Vagina (tissue), 2 donors: ENCODE data around the gene NBPF3. TPM values are rescaled to one million over a fixed set of nuclear protein-coding genes. Genes with fewer than 3 reads are reported as not detected.

ENCODE experiments used
- DNase-seq, 2 donors: peaks; one replicate each; pipeline ENCODE4 v3.0.0-alpha.2; 2017; ENCODE audit errors: extremely low spot score in 2 of 2
- H3K27ac ChIP-seq: fragments of 200-600 bp; sonication (generic); one replicate; pipeline ENCODE4 v1.5.1; 2019
- H3K27me3 ChIP-seq: fragments of 200-600 bp; sonication (generic); one replicate; pipeline ENCODE4 v1.5.1; 2019
- H3K36me3 ChIP-seq, 2 donors: fragments of 200-600 bp; sonication (generic); one replicate each; pipeline ENCODE4 v1.5.1; 2017 to 2019
- H3K4me1 ChIP-seq: fragments of 200-600 bp; sonication (generic); one replicate; pipeline ENCODE4 v1.5.1; 2019
- H3K4me3 ChIP-seq, 2 donors: fragments of 200-600 bp; sonication (generic); 1 replicate in 1 of 2; 2 replicates in 1 of 2; pipeline ENCODE4 v1.5.1; 2016 to 2019
- H3K9me3 ChIP-seq: fragments of 200-600 bp; sonication (generic); one replicate; pipeline ENCODE4 v1.5.1; 2019
- POLR2A ChIP-seq, 2 donors: fragments of 450-650 bp; IDR thresholded peaks; one replicate each; pipeline ENCODE4 v1.6.1; 2017; ENCODE audit warnings: antibody characterized with exemption in 2 of 2, mild to moderate bottlenecking in 2 of 2, moderate library complexity in 2 of 2
- POLR2AphosphoS5 ChIP-seq, 2 donors: sonication (generic); formaldehyde crosslinking; IDR thresholded peaks; one replicate each; pipeline ENCODE4 v1.9.0; 2017; ENCODE audit warnings: antibody characterized with exemption in 2 of 2, mild to moderate bottlenecking in 2 of 2, low read depth in 1 of 2; ENCODE audit not compliant: insufficient read depth in 1 of 2
- intact Hi-C: fragments of 100-400 bp; cut with DNase I; formaldehyde crosslinking; loops from one replicate; pipeline ENCODE4 v1.15.1; 2023
- total RNA-seq: library from RNA; depleted of rRNA; stranded (reverse); fragments of >200 nt; gene quantifications from one replicate; pipeline ENCODE4 v1.2.3, GENCODE V29; 2016
- TF ChIP-seq, protein P1 (sequence below), 3 experiments: fragments of 450-650 bp in 2 of 3; fragments of 200-600 bp in 1 of 3; sonication (generic) in 1 of 3; IDR thresholded peaks; one replicate each; pipeline ENCODE4 v1.5.1; 2017 to 2019; ENCODE audit warnings: antibody characterized with exemption in 3 of 3, mild to moderate bottlenecking in 2 of 3, moderate library complexity in 2 of 3

Gene NBPF3
- total RNA-seq, 1 donor from 2014 or later, result 10.1 TPM

DNA sequence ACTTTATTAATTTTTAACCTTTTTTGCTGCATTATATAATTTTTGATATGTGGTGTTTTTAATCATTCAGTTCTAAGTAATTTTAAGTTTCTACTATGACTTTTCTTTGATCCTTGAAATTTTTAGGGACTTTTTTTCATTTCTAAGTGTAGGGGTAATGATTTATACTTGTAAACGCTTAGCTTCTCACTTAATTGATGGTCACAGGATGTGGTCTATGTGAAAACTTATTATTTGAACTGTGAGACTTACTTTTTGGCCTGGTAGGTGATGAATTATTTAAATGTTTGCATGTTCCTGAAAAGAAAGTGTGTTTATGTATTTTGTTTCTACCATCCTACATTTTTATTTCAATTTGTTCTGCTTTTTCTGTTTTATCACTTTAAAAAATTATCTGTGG is 86.5 kb downstream of the NBPF3 start:
- H3K4me1 ChIP-seq, result no peaks in the 10 kb centered on the region
- no peak overlapping the region for H3K4me3 ChIP-seq
- no peak for DNase-seq
- H3K36me3 ChIP-seq, result no peaks in the 10 kb centered on the region
- no peak overlapping the region for H3K27ac ChIP-seq
- intact Hi-C loops, result no loop called here
- no peaks in the 10 kb centered on the region for H3K9me3 ChIP-seq
- no peaks in the 10 kb centered on the region for H3K27me3 ChIP-seq
- no peak for TF ChIP-seq POLR2A (IDR thresholded peaks at IDR 0.05)
- TF ChIP-seq, protein P1, sequence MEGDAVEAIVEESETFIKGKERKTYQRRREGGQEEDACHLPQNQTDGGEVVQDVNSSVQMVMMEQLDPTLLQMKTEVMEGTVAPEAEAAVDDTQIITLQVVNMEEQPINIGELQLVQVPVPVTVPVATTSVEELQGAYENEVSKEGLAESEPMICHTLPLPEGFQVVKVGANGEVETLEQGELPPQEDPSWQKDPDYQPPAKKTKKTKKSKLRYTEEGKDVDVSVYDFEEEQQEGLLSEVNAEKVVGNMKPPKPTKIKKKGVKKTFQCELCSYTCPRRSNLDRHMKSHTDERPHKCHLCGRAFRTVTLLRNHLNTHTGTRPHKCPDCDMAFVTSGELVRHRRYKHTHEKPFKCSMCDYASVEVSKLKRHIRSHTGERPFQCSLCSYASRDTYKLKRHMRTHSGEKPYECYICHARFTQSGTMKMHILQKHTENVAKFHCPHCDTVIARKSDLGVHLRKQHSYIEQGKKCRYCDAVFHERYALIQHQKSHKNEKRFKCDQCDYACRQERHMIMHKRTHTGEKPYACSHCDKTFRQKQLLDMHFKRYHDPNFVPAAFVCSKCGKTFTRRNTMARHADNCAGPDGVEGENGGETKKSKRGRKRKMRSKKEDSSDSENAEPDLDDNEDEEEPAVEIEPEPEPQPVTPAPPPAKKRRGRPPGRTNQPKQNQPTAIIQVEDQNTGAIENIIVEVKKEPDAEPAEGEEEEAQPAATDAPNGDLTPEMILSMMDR (IDR thresholded peaks at IDR 0.05), result no peak
- TF ChIP-seq POLR2AphosphoS5 (IDR thresholded peaks at IDR 0.05; ENCODE audit: insufficient read depth in 1 of 2, low read depth in 1 of 2), result no peak

DNA sequence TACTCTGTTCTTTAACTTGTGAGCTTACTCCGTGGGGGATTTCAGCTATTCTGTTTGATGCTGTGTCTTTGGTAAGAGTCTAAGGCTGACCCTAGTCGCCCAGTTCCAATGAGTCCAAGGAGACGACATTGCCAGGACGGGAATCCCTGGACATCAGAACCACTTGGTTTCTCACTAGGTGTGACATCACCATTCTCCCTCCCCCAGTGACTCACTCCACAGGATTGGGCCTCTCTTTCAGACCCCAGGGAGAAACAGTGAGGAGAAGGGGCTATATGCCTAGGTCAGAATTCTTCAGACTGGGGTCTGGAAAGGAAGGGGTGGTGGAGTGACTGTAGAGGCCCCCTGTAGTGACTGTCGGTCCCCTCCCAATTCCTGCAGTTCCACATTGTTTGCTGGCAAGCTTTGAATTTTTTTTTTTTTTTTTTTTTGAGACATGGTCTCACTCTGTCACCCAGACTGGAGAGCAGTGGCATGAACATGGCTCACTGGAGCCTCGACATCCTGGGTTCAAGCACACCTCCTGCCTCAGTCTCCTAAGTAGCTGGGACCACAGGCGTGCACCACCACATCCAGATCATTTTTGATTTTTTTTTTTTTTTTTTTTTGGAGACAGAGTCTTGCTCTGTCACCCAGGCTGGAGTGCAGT is 90.6 kb downstream of the NBPF3 start:
- Histone ChIP-seq H3K4me1 (no peaks in the 10 kb centered on the region), H3K27me3 (no peaks in the 10 kb centered on the region), H3K27ac (no peak overlapping the region), H3K4me3 (no peak overlapping the region), H3K36me3 (no peaks in the 10 kb centered on the region), H3K9me3 (no peaks in the 10 kb centered on the region)
- intact Hi-C loops, result no loop called here
- no peak for DNase-seq
- TF ChIP-seq POLR2A (IDR thresholded peaks at IDR 0.05) (no peak), POLR2AphosphoS5 (IDR thresholded peaks at IDR 0.05; ENCODE audit: insufficient read depth in 1 of 2, low read depth in 1 of 2) (no peak)
- TF ChIP-seq, protein P1 (IDR thresholded peaks at IDR 0.05), result no peak

DNA sequence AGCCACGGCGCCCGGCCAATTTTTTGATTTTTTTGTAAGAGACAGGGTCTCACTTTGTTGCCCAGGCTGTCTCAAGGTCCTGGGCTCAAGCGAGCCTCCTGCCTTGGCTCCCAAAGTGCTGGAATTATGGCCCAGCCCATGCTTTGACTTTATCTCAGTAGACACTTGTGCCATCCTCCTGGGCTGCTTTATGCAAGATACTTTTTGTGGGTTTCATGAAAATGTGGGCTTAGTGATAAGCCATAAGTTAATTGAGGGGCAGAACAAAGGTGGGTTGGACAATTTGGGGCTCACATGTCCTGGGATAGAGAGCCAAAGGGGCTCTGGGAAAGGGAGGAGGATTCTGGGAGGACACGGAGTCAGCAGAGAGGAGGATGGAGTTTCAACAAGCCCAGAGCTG is 91.3 kb downstream of the NBPF3 start:
- no peak for DNase-seq
- Histone ChIP-seq H3K36me3 (no peaks in the 10 kb centered on the region), H3K4me1 (no peaks in the 10 kb centered on the region), H3K27ac (no peak overlapping the region), H3K4me3 (no peak overlapping the region), H3K9me3 (no peaks in the 10 kb centered on the region), H3K27me3 (no peaks in the 10 kb centered on the region)
- TF ChIP-seq POLR2AphosphoS5 (IDR thresholded peaks at IDR 0.05; ENCODE audit: insufficient read depth in 1 of 2, low read depth in 1 of 2) (no peak), POLR2A (IDR thresholded peaks at IDR 0.05) (no peak)
- TF ChIP-seq, protein P1 (IDR thresholded peaks at IDR 0.05), result no peak
- intact Hi-C loops, result no loop called here

DNA sequence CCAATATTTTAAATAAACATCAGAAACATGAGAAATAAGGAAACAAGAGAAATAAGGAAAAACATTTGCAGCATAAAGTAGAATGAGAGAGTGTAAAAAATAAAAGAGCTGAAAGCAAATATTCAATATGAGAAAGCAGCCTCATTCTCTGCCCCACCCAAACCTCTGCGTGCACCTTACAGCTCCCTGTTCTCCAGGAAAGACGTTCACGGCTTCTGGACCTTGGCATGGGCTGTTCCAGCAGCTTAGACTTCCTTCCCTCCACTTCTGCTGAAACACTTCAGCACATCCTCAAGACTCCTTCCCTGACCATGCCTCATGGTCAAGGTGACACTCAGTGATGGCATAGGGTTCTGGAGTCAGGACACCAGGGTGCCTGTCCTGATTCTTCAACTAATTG is 92.6 kb downstream of the NBPF3 start:
- no peaks in the 10 kb centered on the region for H3K9me3 ChIP-seq
- no peak overlapping the region for H3K4me3 ChIP-seq
- H3K36me3 ChIP-seq, result no peaks in the 10 kb centered on the region
- DNase-seq, result no peak
- H3K4me1 ChIP-seq, result no peaks in the 10 kb centered on the region
- no peak overlapping the region for H3K27ac ChIP-seq
- intact Hi-C loops, result no loop called here
- TF ChIP-seq POLR2A (IDR thresholded peaks at IDR 0.05), result no peak
- TF ChIP-seq, protein P1 (IDR thresholded peaks at IDR 0.05), result no peak
- no peak for TF ChIP-seq POLR2AphosphoS5 (IDR thresholded peaks at IDR 0.05; ENCODE audit: insufficient read depth in 1 of 2, low read depth in 1 of 2)
- no peaks in the 10 kb centered on the region for H3K27me3 ChIP-seq

DNA sequence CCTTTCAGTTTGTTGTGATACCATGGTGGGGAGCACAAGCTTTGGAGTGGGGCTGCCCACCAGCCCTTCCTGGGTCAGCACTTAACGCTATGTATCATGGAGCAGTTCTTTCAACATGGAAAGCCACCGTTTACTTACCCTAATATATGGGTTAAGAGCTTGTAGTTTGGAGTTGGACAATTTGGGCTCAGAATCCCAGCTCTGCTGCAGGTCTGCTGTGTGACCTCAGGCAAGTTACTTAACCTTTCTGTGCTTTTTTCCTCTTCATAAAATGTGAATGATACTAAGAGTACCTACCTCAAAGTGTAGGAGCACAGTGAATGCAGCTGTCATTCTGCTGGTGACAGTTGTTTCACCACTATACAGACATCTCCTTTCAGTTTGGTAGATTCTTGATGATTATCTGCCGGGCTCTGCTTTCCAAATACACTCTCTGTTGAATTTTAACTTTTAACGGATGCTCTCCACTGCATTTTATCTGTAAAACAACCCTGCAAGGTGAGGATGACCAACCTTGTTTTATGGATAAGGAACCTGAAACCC is 93.1 kb downstream of the NBPF3 start:
- DNase-seq, result no peak
- H3K27ac ChIP-seq, result no peak overlapping the region
- H3K4me1 ChIP-seq, result peaks cover under 1% of the 10 kb centered on the region
- no peak overlapping the region for H3K4me3 ChIP-seq
- no peaks in the 10 kb centered on the region for H3K9me3 ChIP-seq
- no peak for TF ChIP-seq POLR2AphosphoS5 (IDR thresholded peaks at IDR 0.05; ENCODE audit: insufficient read depth in 1 of 2, low read depth in 1 of 2)
- TF ChIP-seq, protein P1 (IDR thresholded peaks at IDR 0.05), result no peak
- no peak for TF ChIP-seq POLR2A (IDR thresholded peaks at IDR 0.05)
- H3K36me3 ChIP-seq, result no peaks in the 10 kb centered on the region
- intact Hi-C loops, result no loop called here
- no peaks in the 10 kb centered on the region for H3K27me3 ChIP-seq
